Fibroblast of mammary gland (primary cell): ENCODE data around the gene KCNQ1.

Experiments
- DNase-seq: peaks from one replicate; pipeline ENCODE4 v3.0.0-alpha.2; 2010; ENCODE audit warnings: low read depth
- H3K4me3 ChIP-seq: 2 replicates; pipeline ENCODE4 v1.5.1; 2011; ENCODE audit warnings: low read depth, mild to moderate bottlenecking, low read length, moderate library complexity; ENCODE audit not compliant: control insufficient read depth
- CTCF ChIP-seq: conservative IDR thresholded peaks from 2 replicates; pipeline ENCODE4 v1.5.1; 2011; ENCODE audit warnings: low read depth, low read length, inconsistent platforms; ENCODE audit not compliant: control insufficient read depth, insufficient read depth

The KCNQ1 gene

GRCh38 chr11:2435288-2436012 lies 9.4 kb upstream of the KCNQ1 start:
- no peak for DNase-seq

GRCh38 chr11:2436013-2436520 lies 8.7 kb upstream of the KCNQ1 start:
- no peak overlapping the region for H3K4me3 ChIP-seq
- DNase-seq: no peak
- TF ChIP-seq CTCF: no peak

More at GRCh38 chr11:2435288-2436012, 9.4 kb upstream of the KCNQ1 start:
- no peak for TF ChIP-seq CTCF
- no peak overlapping the region for H3K4me3 ChIP-seq

- H3K4me3 ChIP-seq: no peak overlapping the region
- TF ChIP-seq CTCF: no peak
- DNase-seq: no peak
Measured at GRCh38 chr11:2436521-2437031, 8.2 kb upstream of the KCNQ1 start.

- H3K4me3 ChIP-seq: no peak overlapping the region
- DNase-seq: no peak
- TF ChIP-seq CTCF: no peak
Measured at GRCh38 chr11:2437516-2437915, 7.3 kb upstream of the KCNQ1 start.

GRCh38 chr11:2439820-2440219 lies 5.0 kb upstream of the KCNQ1 start:
- no peak for TF ChIP-seq CTCF
- DNase-seq: no peak
- H3K4me3 ChIP-seq: no peak overlapping the region

- DNase-seq: no peak
- no peak for TF ChIP-seq CTCF
- no peak overlapping the region for H3K4me3 ChIP-seq
Measured at GRCh38 chr11:2440646-2441045, 4.2 kb upstream of the KCNQ1 start.
